ENCODE results near the gene ALMS1. TPM values are rescaled to one million over a fixed set of nuclear protein-coding genes. Genes with fewer than 3 reads are reported as not detected.

Gene ALMS1
- total and polyA plus RNA-seq, 2 of the 8 experiments (the other 6 are each of a cell fraction or from before 2014, with no cell fraction given) = 21.8 to 45.6 TPM

DNA sequence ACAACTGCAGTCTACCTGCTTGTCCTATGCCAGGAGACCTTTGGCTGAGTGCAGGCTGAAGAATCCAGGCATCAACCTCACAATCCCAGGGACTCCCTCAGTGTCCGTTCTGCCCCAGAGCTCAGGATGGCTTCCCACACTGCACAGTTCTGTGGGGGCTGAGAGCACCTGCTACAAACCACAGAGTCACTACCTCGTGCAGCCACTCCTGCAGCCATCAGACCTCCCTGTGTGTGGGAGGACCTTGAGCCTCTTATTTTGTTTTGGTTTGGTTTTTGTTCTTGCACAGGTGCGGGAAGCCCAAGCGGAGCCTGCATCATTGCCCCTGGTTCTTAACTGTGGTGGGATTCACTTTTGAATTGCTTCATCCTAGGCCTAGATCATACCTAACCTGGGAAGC is 225.6 kb downstream of the ALMS1 start:
- no peak overlapping the region for H4K5ac ChIP-seq (ENCODE audit: insufficient read length, low read depth, low read length)
- 74% methylated on average over 4 of the region's 4 CpGs; no CpG with 5 or more reads in 1 of the 2 experiments for WGBS, 2 experiments (ENCODE audit: extremely low coverage in 1 of 2, insufficient coverage in 1 of 2, insufficient read length in 1 of 2, insufficient replicate concordance in 2 of 2, low coverage in 1 of 2, low lambda C conversion rate in 2 of 2, missing lambda C conversion rate in 1 of 2)
- H3K56ac ChIP-seq (replicated peaks; ENCODE audit: insufficient read length, low read depth, low read length) = no peak overlapping the region
- no peak overlapping the region for H3K14ac ChIP-seq (ENCODE audit: insufficient read length)
- H3K4me2 ChIP-seq (ENCODE audit: insufficient read depth in 1 of 2, low read depth in 2 of 2, low read length in 2 of 2) = no peak overlapping the region
- no peak overlapping the region for H3K18ac ChIP-seq (ENCODE audit: extremely low read depth, low read length)
- no peak overlapping the region for H2BK12ac ChIP-seq (ENCODE audit: low read depth, low read length)
- no peak overlapping the region for H2BK20ac ChIP-seq (ENCODE audit: low read length)
- no peaks in the 10 kb centered on the region for H3K9me3 ChIP-seq (ENCODE audit: insufficient read depth in 2 of 2, low read depth in 1 of 2, low read length in 1 of 2)
- H4K91ac ChIP-seq (replicated peaks; ENCODE audit: insufficient read length, low read length) = no peak overlapping the region
- no peaks in the 10 kb centered on the region; a peak in 1 of 8 replicates for H3K36me3 ChIP-seq (ENCODE audit: control insufficient read depth in 2 of 4, insufficient read depth in 4 of 4, low read length in 3 of 4)
- no peaks in the 10 kb centered on the region for H3K79me2 ChIP-seq (ENCODE audit: control insufficient read depth in 1 of 2, insufficient read depth in 2 of 2, low read length in 2 of 2)
- no peak overlapping the region for H3K9ac ChIP-seq (replicated peaks in 1 of 4; ENCODE audit: extremely low read depth in 1 of 4, low read depth in 3 of 4, low read length in 3 of 4)
- H2BK15ac ChIP-seq (ENCODE audit: low read length) = no peak overlapping the region
- H4K8ac ChIP-seq (ENCODE audit: extremely low read depth, insufficient read depth, low read length) = no peak overlapping the region
- no peak for FAIRE-seq
- TF ChIP-seq NANOG (IDR thresholded peaks at IDR 0.05; ENCODE audit: insufficient read depth, low read depth, low read length, poor library complexity, severe bottlenecking) (no peak), PHF8 (conservative IDR thresholded peaks at IDR 0.05; ENCODE audit: low read depth, low read length) (no peak), CBX8 (IDR thresholded peaks at IDR 0.05; ENCODE audit: borderline replicate concordance, low read depth, low read length) (no peak), KDM4A (IDR thresholded peaks at IDR 0.05; ENCODE audit: low read depth, low read length, severe bottlenecking) (no peak), SAP30 (IDR thresholded peaks at IDR 0.05; ENCODE audit: insufficient read depth, insufficient replicate concordance, low read length) (no peak), MAFK (IDR thresholded peaks at IDR 0.05; ENCODE audit: low read depth, low read length) (no peak)
- TF ChIP-seq, protein P1, sequence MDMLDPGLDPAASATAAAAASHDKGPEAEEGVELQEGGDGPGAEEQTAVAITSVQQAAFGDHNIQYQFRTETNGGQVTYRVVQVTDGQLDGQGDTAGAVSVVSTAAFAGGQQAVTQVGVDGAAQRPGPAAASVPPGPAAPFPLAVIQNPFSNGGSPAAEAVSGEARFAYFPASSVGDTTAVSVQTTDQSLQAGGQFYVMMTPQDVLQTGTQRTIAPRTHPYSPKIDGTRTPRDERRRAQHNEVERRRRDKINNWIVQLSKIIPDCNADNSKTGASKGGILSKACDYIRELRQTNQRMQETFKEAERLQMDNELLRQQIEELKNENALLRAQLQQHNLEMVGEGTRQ (IDR thresholded peaks at IDR 0.05; ENCODE audit: low read length) = no peak
- no peaks in the 10 kb centered on the region for H3K23me2 ChIP-seq (ENCODE audit: low read depth, low read length)
- POLR2A ChIA-PET (ENCODE audit: partially characterized antibody) = no interaction called here
- H4K20me1 ChIP-seq (replicated peaks in 1 of 2; ENCODE audit: control insufficient read depth in 1 of 2, insufficient read depth in 2 of 2, low read length in 2 of 2) = peaks cover 0 to 2% of the 10 kb centered on the region in 2 experiments
- H2AK5ac ChIP-seq (ENCODE audit: low read depth, low read length) = no peak overlapping the region
- CTCF ChIA-PET (ENCODE audit: partially characterized antibody) = no interaction called here
- H2AFZ ChIP-seq (ENCODE audit: low read length) = no peak overlapping the region
- no peak overlapping the region for H2BK120ac ChIP-seq (replicated peaks; ENCODE audit: low read depth, low read length)
- no peak overlapping the region for H2BK5ac ChIP-seq (ENCODE audit: low read depth, low read length)
- no peak for DNase-seq (ENCODE audit: low read depth in 1 of 2, low spot score in 2 of 2)
- no peak overlapping the region for H3K4ac ChIP-seq (replicated peaks; ENCODE audit: insufficient read length, low read depth, low read length)
- H3K79me1 ChIP-seq (ENCODE audit: low read depth, low read length) = no peaks in the 10 kb centered on the region
- no peaks in the 10 kb centered on the region for H3K27me3 ChIP-seq (replicated peaks in 1 of 4; ENCODE audit: control insufficient read depth in 3 of 4, extremely low read depth in 1 of 4, insufficient read depth in 3 of 4, low read length in 3 of 4)
- H3K4me1 ChIP-seq (replicated peaks in 1 of 4; ENCODE audit: control insufficient read depth in 3 of 4, insufficient read depth in 4 of 4, low read length in 3 of 4) = no peaks in the 10 kb centered on the region
- no peak overlapping the region for H3K4me3 ChIP-seq (ENCODE audit: extremely low read depth in 1 of 4, insufficient read depth in 2 of 4, low read depth in 3 of 4, low read length in 4 of 4)
- H3K27ac ChIP-seq (ENCODE audit: low read depth, low read length) = no peak overlapping the region
- no peak overlapping the region for H3K23ac ChIP-seq (ENCODE audit: insufficient read length)
